Measurements from ENCODE around the gene IQSEC1. TPM values are rescaled to one million over a fixed set of nuclear protein-coding genes. Genes with fewer than 3 reads are reported as not detected.

The IQSEC1 gene
- polyA plus RNA-seq, 3 donors, result 17.7 to 61.7 (median 30.3) TPM

- H2AFZ ChIP-seq (ENCODE audit: insufficient read depth, low read depth, low read length, poor library complexity, severe bottlenecking), result no peak overlapping the region
- peaks cover 15% of the 10 kb centered on the region in 2 donors for H3K4me1 ChIP-seq (ENCODE audit: control insufficient read depth in 1 of 2, insufficient read depth in 2 of 2, low read length in 2 of 2)
- no peak overlapping the region for H3K27ac ChIP-seq (ENCODE audit: low read depth in 1 of 2, low read length in 2 of 2)
- no peak overlapping the region for H3K4me3 ChIP-seq (replicated peaks in 1 of 3; ENCODE audit: low read depth in 2 of 3, low read length in 3 of 3)
- TF ChIP-seq CTCF (IDR thresholded peaks at IDR 0.05), result no peak
- H3K36me3 ChIP-seq (replicated peaks in 1 of 2; ENCODE audit: control insufficient read depth in 1 of 2, insufficient read depth in 2 of 2, low read length in 2 of 2), result no peaks in the 10 kb centered on the region
- 97% methylated on average over 3 of the region's 4 CpGs for WGBS (ENCODE audit: insufficient coverage)
- no peak overlapping the region for H3K4me2 ChIP-seq (replicated peaks; ENCODE audit: extremely low read depth, low read length, poor library complexity, severe bottlenecking)
- H3K9me3 Mint-ChIP-seq, result peaks cover 13 to 20% (median 19%) of the 10 kb centered on the region in 7 donors
- no peak overlapping the region for H3K9ac ChIP-seq (ENCODE audit: insufficient read depth, low read length, poor library complexity, severe bottlenecking)
- H3K4me1 Mint-ChIP-seq, result peaks cover 15% of the 10 kb centered on the region
- H3K27me3 Mint-ChIP-seq (ENCODE audit: low read depth in 3 of 3), result peaks cover 20 to 30% (median 29%) of the 10 kb centered on the region in 3 donors
- H3K27ac Mint-ChIP-seq, result no peak overlapping the region
- peaks cover 0 to 1% of the 10 kb centered on the region in 2 donors for H3K36me3 Mint-ChIP-seq
- H4K20me1 ChIP-seq (ENCODE audit: insufficient read depth, low read length), result no peaks in the 10 kb centered on the region
- H3K79me2 ChIP-seq (ENCODE audit: insufficient read depth, low read length), result no peaks in the 10 kb centered on the region
- no peak for DNase-seq
- H3K4me3 Mint-ChIP-seq, result no peak overlapping the region
- peaks cover 8 to 16% of the 10 kb centered on the region in 2 donors for H3K9me3 ChIP-seq (replicated peaks in 1 of 2; ENCODE audit: control insufficient read depth in 1 of 2, insufficient read depth in 1 of 2, low read length in 2 of 2)
- peaks cover 5 to 19% of the 10 kb centered on the region in 2 donors for H3K27me3 ChIP-seq (ENCODE audit: control insufficient read depth in 2 of 2, insufficient read depth in 2 of 2, low read length in 2 of 2)
- intact Hi-C loops (cut with micrococcal nuclease), result no loop called here
These were observed 208.0 kb downstream of the IQSEC1 start for GRCh38 chr3:12865271-12865670.

DNA sequence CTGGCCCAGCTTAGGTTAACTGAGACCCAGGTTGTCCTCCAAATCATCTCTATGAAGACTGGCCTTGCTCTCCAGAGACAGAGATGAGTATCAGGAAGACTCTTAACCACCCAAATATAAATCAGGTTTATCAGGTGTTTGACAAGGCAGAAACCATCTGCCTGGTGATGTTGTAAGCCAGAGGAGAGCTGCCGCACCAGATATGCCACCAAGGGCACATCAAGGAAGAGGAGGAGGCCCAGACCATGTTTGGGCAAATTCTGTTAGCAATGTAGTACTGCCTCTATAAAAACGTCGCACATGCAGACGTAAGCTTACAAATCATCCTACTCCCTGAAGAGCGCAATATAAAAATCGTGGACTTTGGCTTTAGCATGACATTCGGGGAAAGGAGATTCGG is 210.8 kb downstream of the IQSEC1 start:
- Mint-ChIP-seq H3K4me1 (no peaks in the 10 kb centered on the region), H3K4me3 (no peak overlapping the region), H3K36me3 (no peaks in the 10 kb centered on the region), H3K9me3 (peaks cover 13 to 20% (median 17%) of the 10 kb centered on the region in 7 donors), H3K27me3 (ENCODE audit: low read depth in 3 of 3) (peaks cover 4 to 13% (median 7%) of the 10 kb centered on the region in 3 donors), H3K27ac (no peak overlapping the region)
- Histone ChIP-seq H2AFZ (ENCODE audit: insufficient read depth, low read depth, low read length, poor library complexity, severe bottlenecking) (no peak overlapping the region), H3K4me1 (ENCODE audit: control insufficient read depth in 1 of 2, insufficient read depth in 2 of 2, low read length in 2 of 2) (no peaks in the 10 kb centered on the region), H3K27me3 (ENCODE audit: control insufficient read depth in 2 of 2, insufficient read depth in 2 of 2, low read length in 2 of 2) (no peaks in the 10 kb centered on the region), H3K4me3 (replicated peaks in 1 of 3; ENCODE audit: low read depth in 2 of 3, low read length in 3 of 3) (no peak overlapping the region), H3K4me2 (replicated peaks; ENCODE audit: extremely low read depth, low read length, poor library complexity, severe bottlenecking) (no peak overlapping the region), H3K36me3 (replicated peaks in 1 of 2; ENCODE audit: control insufficient read depth in 1 of 2, insufficient read depth in 2 of 2, low read length in 2 of 2) (no peaks in the 10 kb centered on the region), H3K9ac (ENCODE audit: insufficient read depth, low read length, poor library complexity, severe bottlenecking) (no peak overlapping the region), H3K9me3 (replicated peaks in 1 of 2; ENCODE audit: control insufficient read depth in 1 of 2, insufficient read depth in 1 of 2, low read length in 2 of 2) (peaks cover 8 to 16% of the 10 kb centered on the region in 2 donors), H4K20me1 (ENCODE audit: insufficient read depth, low read length) (no peaks in the 10 kb centered on the region), H3K79me2 (ENCODE audit: insufficient read depth, low read length) (no peaks in the 10 kb centered on the region), H3K27ac (ENCODE audit: low read depth in 1 of 2, low read length in 2 of 2) (no peak overlapping the region)
- no peak for TF ChIP-seq CTCF (IDR thresholded peaks at IDR 0.05)
- DNase-seq, result no peak
- intact Hi-C loops (cut with micrococcal nuclease), result no loop called here
- WGBS (ENCODE audit: insufficient coverage), result 97% methylated on average over 8 of the region's 8 CpGs
